IMR-90 (cell line): Measurements from ENCODE around the gene HYAL3. TPM values are rescaled to one million over a fixed set of nuclear protein-coding genes. Genes with fewer than 3 reads are reported as not detected.

Experiments used
- ATAC-seq: fragments of 200-7000 bp; cut with Tn5 transposase; 2 replicates; pipeline ENCODE4 v1.9.1; 2020; ENCODE audit warnings: low read depth, mild to moderate bottlenecking, moderate library complexity
- BruUV-seq: library from RNA; stranded (reverse); fragments of 400-500 nt; replicated peaks from 2 replicates; lab custom pipeline; 2021; lab: Mats Ljungman, UMichigan
- CTCF ChIA-PET: fragments of 300-600 bp; formaldehyde crosslinking; extraction: SDS; loops from one replicate; lab custom pipeline; 2021; ENCODE audit warnings: antibody characterized with exemption; lab: Yijun Ruan, JAX
- POLR2A ChIA-PET: fragments of 300-600 bp; sonication (Branson Sonifier 250); formaldehyde crosslinking; loops from one replicate; lab custom pipeline; 2022; ENCODE audit warnings: antibody characterized with exemption; ENCODE audit not compliant: unreplicated experiment; lab: Charles Lee
- DNase-seq: peaks from one replicate; pipeline ENCODE4 v3.0.0; 2013
- H2AFZ ChIP-seq: replicated peaks from 2 replicates; pipeline ENCODE3; 2013; ENCODE audit warnings: low read length, mild to moderate bottlenecking; ENCODE audit not compliant: poor library complexity
- H2AK5ac ChIP-seq: 2 replicates; pipeline ENCODE4 v1.6.1; 2013; ENCODE audit warnings: low read depth, low read length, inconsistent platforms
- H2AK9ac ChIP-seq: replicated peaks from 2 replicates; pipeline ENCODE3; 2013; ENCODE audit warnings: mild to moderate bottlenecking, low read depth, low read length, moderate library complexity; ENCODE audit not compliant: poor library complexity
- H2BK120ac ChIP-seq: 2 replicates; pipeline ENCODE4 v1.6.1; 2013; ENCODE audit warnings: low read depth, low read length, inconsistent platforms
- H2BK15ac ChIP-seq: 3 replicates; pipeline ENCODE4 v1.6.1; 2013; ENCODE audit warnings: low read depth, low read length, inconsistent platforms
- H2BK20ac ChIP-seq: 2 replicates; pipeline ENCODE4 v1.6.1; 2013; ENCODE audit warnings: low read depth, mild to moderate bottlenecking, inconsistent platforms, low read length, moderate library complexity
- H2BK5ac ChIP-seq: 2 replicates; pipeline ENCODE4 v1.6.1; 2013; ENCODE audit warnings: mild to moderate bottlenecking, low read depth, low read length, inconsistent platforms; ENCODE audit not compliant: poor library complexity, severe bottlenecking
- H3K14ac ChIP-seq: replicated peaks from 2 replicates; pipeline ENCODE4 v1.6.1; 2013; ENCODE audit warnings: low read depth, low read length, inconsistent platforms
- H3K18ac ChIP-seq: 2 replicates; pipeline ENCODE4 v1.6.1; 2013; ENCODE audit warnings: low read depth, low read length, control low read depth
- H3K23ac ChIP-seq: 2 replicates; pipeline ENCODE4 v1.6.1; 2013; ENCODE audit warnings: low read depth, low read length, inconsistent platforms
- H3K27ac ChIP-seq: 2 replicates; pipeline ENCODE4 v1.5.1; 2013; ENCODE audit warnings: mild to moderate bottlenecking, control low read depth, low read length; ENCODE audit not compliant: insufficient read depth
- H3K27me3 ChIP-seq: 2 replicates; pipeline ENCODE4 v1.6.1; 2013; ENCODE audit warnings: low read length; ENCODE audit not compliant: control insufficient read depth, insufficient read depth
- H3K36me3 ChIP-seq: 2 replicates; pipeline ENCODE4 v1.6.1; 2013; ENCODE audit warnings: low read length, mixed read lengths; ENCODE audit not compliant: control insufficient read depth, insufficient read depth
- H3K4ac ChIP-seq: 2 replicates; pipeline ENCODE4 v1.6.1; 2013; ENCODE audit warnings: low read depth, low read length, inconsistent platforms
- H3K4me1 ChIP-seq: 2 replicates; pipeline ENCODE4 v1.6.1; 2013; ENCODE audit warnings: low read length, mixed read lengths; ENCODE audit not compliant: control insufficient read depth, insufficient read depth
- H3K4me2 ChIP-seq: 2 replicates; pipeline ENCODE4 v1.6.1; 2013; ENCODE audit warnings: low read depth, mild to moderate bottlenecking, control low read depth, low read length, moderate library complexity
- H3K4me3 ChIP-seq: 2 replicates; pipeline ENCODE4 v1.5.1; 2013; ENCODE audit warnings: low read depth, mild to moderate bottlenecking, control low read depth, low read length, moderate library complexity; ENCODE audit not compliant: insufficient read depth
- H3K56ac ChIP-seq: 2 replicates; pipeline ENCODE4 v1.6.1; 2013; ENCODE audit warnings: low read length, inconsistent platforms; ENCODE audit not compliant: insufficient read depth; ENCODE audit errors: extremely low read depth
- H3K79me1 ChIP-seq, 2 experiments: 2 replicates each; pipeline ENCODE4 v1.6.1; 2013; ENCODE audit warnings: low read length in 2 of 2, inconsistent platforms in 1 of 2, low read depth in 1 of 2
- H3K9ac ChIP-seq: 2 replicates; pipeline ENCODE4 v1.6.1; 2013; ENCODE audit warnings: low read depth, low read length, control low read depth
- H3K9me1 ChIP-seq: 2 replicates; pipeline ENCODE4 v1.6.1; 2013; ENCODE audit warnings: low read length, inconsistent platforms; ENCODE audit not compliant: insufficient read depth
- H3K9me3 ChIP-seq: 2 replicates; pipeline ENCODE4 v1.6.1; 2013; ENCODE audit warnings: low read length; ENCODE audit not compliant: control insufficient read depth, insufficient read depth
- H4K20me1 ChIP-seq: 2 replicates; pipeline ENCODE4 v1.6.1; 2013; ENCODE audit warnings: low read length, inconsistent platforms; ENCODE audit not compliant: insufficient read depth
- H4K5ac ChIP-seq: 2 replicates; pipeline ENCODE4 v1.6.1; 2013; ENCODE audit warnings: mild to moderate bottlenecking, low read depth, low read length, control low read depth
- H4K8ac ChIP-seq, 2 experiments: 2 replicates each; pipeline ENCODE4 v1.6.1; 2013; ENCODE audit warnings: low read depth in 2 of 2, low read length in 2 of 2, control low read depth in 1 of 2, inconsistent platforms in 1 of 2
- H4K91ac ChIP-seq: 2 replicates; pipeline ENCODE4 v1.6.1; 2013; ENCODE audit warnings: low read depth, low read length, inconsistent platforms; ENCODE audit not compliant: insufficient read depth
- BHLHE40 ChIP-seq: fragments of 150-350 bp; IDR thresholded peaks from 2 replicates; pipeline ENCODE4 v1.6.1; 2016; ENCODE audit warnings: mild to moderate bottlenecking, low read depth, low read length
- CTCF ChIP-seq: conservative IDR thresholded peaks from 2 replicates; pipeline ENCODE4 v1.5.1; 2012; ENCODE audit warnings: mild to moderate bottlenecking, low read depth, low read length, improper control_type of control experiment
- FOS ChIP-seq: fragments of 150-350 bp; IDR thresholded peaks from 2 replicates; pipeline ENCODE4 v1.6.1; 2016; ENCODE audit warnings: low read depth, low read length
- POLR2A ChIP-seq: IDR thresholded peaks from 2 replicates; pipeline ENCODE4 v1.6.1; 2012; ENCODE audit warnings: mild to moderate bottlenecking, low read depth, low read length
- USF2 ChIP-seq: fragments of 150-350 bp; IDR thresholded peaks from 2 replicates; pipeline ENCODE4 v1.6.1; 2017; ENCODE audit warnings: mild to moderate bottlenecking, antibody characterized with exemption, low read length, low read depth
- WGBS, 2 experiments: methylation state at CpG; one replicate each; pipeline versions ENCODE4 v1.1.5 to v1.1.7; 2013; ENCODE audit warnings: missing lambda C conversion rate in 2 of 2; ENCODE audit not compliant: insufficient read length in 1 of 2; ENCODE audit errors: extremely low coverage in 2 of 2; 5-methylcytosine and 5-hydroxymethylcytosine counted together
- dilution Hi-C: fragments of 300-500 bp; cut with HindIII; formaldehyde crosslinking; loops from one replicate; pipeline ENCODE4 v1.14.3; 2018; ENCODE audit warnings: low sequenced_read_pairs; ENCODE audit not compliant: unreplicated experiment
- in situ Hi-C: fragments of 300-500 bp; cut with MboI; formaldehyde crosslinking; loops from 3 replicates; pipeline ENCODE4 v1.14.3; 2019; ENCODE audit warnings: low sequenced_read_pairs, inconsistent platforms, mixed read lengths
- intact Hi-C: fragments of 100-400 bp; cut with micrococcal nuclease; formaldehyde crosslinking; loops from 2 replicates; pipeline ENCODE4 v1.10.0; 2022
- polyA plus RNA-seq, 3 experiments: library from polyadenylated mRNA; depleted of rRNA; stranded (reverse); fragments of >200 nt; gene quantifications; 2 replicates each; pipeline ENCODE4 v1.2.3, GENCODE V29; 2012; ENCODE audit warnings: low replicate concordance in 1 of 3
- total RNA-seq: library from RNA; depleted of rRNA; stranded (reverse); fragments of >200 nt; gene quantifications from 2 replicates; pipeline ENCODE4 v1.2.3, GENCODE V29; 2012

The HYAL3 gene
- total and polyA plus RNA-seq, 2 of the 4 experiments (the other 2 are of a cell fraction): 2.7 to 5.7 TPM

- Histone ChIP-seq H3K56ac (no peak overlapping the region), H3K18ac (no peak overlapping the region), H3K14ac (no peak overlapping the region), H2AK5ac (no peak overlapping the region), H3K9me3 (no peaks in the 10 kb centered on the region), H3K9ac (no peak overlapping the region), H2BK5ac (no peak overlapping the region), H3K36me3 (no peaks in the 10 kb centered on the region), H4K91ac (no peak overlapping the region), H3K9me1 (peaks cover 17% of the 10 kb centered on the region), H3K4me2 (no peak overlapping the region), H2BK120ac (no peak overlapping the region), H2BK15ac (no peak overlapping the region), H3K23ac (no peak overlapping the region), H2BK20ac (no peak overlapping the region), H2AK9ac (no peak overlapping the region), H4K8ac (no peak overlapping the region), H4K5ac (no peak overlapping the region), H3K27ac (no peak overlapping the region), H2AFZ (no peak overlapping the region), H3K4me1 (peaks cover 17% of the 10 kb centered on the region), H3K79me1 (peaks cover 13 to 32% of the 10 kb centered on the region in 2 experiments; a peak in 3 of 4 replicates), H4K20me1 (no peaks in the 10 kb centered on the region), H3K4ac (no peak overlapping the region), H3K27me3 (no peaks in the 10 kb centered on the region), H3K4me3 (no peak overlapping the region)
- no peak for ATAC-seq
- TF ChIP-seq USF2 (no peak), FOS (no peak), BHLHE40 (no peak), CTCF (no peak), POLR2A (no peak)
- BruUV-seq: no TSS peak
- 90% methylated on average over 8 of the region's 18 CpGs; no CpG with 5 or more reads in 1 of the 2 experiments for WGBS, 2 experiments
- dilution Hi-C loops: no loop called here
- intact Hi-C loops: no loop called here
- ChIA-PET CTCF (no interaction called here), POLR2A (no interaction called here)
- DNase-seq: no peak
- in situ Hi-C loops: no loop called here
Measured at GRCh38 chr3:50296721-50297383, 2.4 kb downstream of the HYAL3 start.
